ENCODE results near the gene SASH1.

- TF ChIP-seq CTCF (IDR thresholded peaks at IDR 0.05) (no peak), POLR2AphosphoS5 (IDR thresholded peaks at IDR 0.05) (no peak), POLR2A (IDR thresholded peaks at IDR 0.05) (no peak), EP300 (IDR thresholded peaks at IDR 0.05) (no peak)
Measured at GRCh38 chr6:148429423-148429822, 86.8 kb downstream of the SASH1 start.

Measured in sigmoid colon (tissue), 4 donors.